ENCODE measurements around the gene HSPB9.
A peak's percentile ranks its signal among the peaks of the same experiment; 100 is the strongest.

HSPB9 gene

GRCh38 chr17:42101513-42102292, 20.9 kb upstream of the HSPB9 start:
- peak; percentile 47 for DNase-seq

GRCh38 chr17:42103221-42103954, 19.2 kb upstream of the HSPB9 start:
- no peak for DNase-seq

DNA sequence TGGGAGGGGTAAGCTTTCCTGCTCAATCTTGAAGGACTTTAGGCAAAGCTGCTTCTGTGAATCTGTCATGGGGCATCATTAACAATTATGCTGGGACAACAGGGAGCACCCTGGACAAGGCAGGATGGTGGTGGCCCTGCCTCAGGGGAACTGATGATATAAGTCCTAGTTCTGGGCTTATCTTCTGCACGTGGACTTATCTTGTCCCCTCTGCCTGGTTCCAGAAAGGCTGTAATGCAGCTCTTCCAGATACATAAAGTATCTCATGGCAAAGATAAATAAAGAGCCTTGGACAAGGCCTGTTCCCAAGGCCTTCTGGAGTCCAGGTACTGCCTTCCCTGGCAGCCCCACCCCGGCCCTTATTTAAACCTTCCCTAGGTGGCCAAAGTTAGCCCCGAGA, 18.3 kb upstream of the HSPB9 start:
- DNase-seq, result no peak

DNA sequence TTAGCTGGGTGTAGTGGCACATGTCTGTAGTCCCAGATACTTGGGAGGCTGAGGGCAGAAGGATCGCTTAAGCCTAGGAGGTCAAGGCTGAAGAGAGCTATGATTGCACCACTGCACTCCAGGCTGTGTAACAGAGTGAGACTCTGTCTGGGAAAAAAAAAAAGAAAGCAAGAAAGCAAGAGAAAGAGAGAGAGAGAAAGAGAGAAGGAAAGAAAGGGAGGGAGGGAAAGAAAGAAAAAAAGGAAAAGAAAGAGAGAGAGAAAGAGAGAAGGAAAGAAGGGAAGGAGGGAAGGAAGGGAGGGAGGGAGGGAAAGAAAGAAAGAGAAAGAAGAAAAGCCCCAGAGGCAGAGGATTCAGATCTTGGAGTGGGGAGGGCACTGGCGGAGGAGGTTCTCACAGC, 16.6 kb upstream of the HSPB9 start:
- DNase-seq, result no peak

- DNase-seq, result no peak
Observed at GRCh38 chr17:42107124-42107523, 15.5 kb upstream of the HSPB9 start.

GRCh38 chr17:42107597-42108576, 14.7 kb upstream of the HSPB9 start:
- DNase-seq, result peak; percentile 66

DNA sequence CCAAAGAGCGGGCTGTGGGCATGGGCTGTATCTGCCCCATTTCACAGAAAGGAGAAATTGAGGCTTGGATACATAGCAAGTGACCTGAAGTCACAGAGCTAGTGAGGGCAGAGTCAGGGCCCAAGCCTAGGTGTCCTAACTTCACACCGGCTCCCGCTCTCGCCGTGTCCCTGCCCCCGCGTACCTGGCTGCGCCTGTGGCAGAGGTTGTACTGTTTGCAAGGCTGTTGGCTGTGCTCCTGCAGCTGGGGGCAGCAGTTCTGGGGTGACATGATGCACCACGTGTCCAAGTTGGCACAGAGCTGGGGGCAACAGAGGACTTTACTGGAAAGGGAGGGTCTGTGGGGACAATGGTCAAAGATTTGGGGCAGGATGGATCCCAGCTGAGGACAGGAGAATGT, 13.5 kb upstream of the HSPB9 start:
- no peak for DNase-seq

DNA sequence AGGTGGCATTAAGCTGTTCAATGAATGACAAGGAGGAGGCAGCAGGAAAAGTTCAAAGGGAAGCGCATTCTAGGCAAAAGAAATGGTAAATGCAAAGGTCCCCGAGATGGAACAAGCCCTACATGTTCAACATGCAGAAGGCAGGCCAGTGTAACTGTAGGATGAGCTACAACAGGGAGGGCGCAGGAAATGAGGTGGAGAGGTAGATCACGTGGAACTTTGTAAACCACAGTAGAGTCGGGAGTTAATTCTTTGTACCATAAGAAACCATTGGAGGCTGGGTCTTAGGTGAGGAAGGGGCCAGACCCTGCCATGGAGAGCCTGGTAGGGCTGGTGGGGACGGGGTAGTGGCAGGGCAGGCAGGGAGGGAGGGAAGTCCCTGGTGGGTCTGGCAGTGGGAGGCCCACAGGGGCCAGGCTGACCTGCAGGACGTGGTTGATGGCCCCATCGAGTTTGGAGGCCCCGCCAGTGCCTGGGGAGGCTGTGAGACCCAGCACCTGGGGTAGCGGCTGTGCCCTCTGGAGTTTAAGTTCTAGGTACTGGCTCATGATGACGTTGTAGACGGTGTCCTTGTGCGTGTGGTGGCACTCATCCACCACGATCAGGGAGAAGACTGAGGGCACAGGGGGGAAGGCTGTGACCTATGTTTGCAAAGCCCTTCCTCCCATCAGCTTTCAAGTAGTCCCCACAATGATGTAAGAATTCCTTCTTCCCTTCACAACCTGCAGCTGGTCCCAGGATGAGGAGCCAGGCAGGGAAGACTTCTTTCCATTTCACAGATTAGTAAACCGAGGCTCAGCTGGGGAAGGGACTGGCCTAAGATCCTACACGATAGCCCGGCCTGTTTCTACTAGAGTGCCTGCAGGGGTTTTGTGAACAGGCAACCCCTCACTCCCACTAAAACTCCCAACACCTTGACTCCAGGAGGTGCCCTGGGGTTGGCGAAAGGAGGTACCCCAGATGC, 12.0 kb upstream of the HSPB9 start:
- no peak for DNase-seq

DNA sequence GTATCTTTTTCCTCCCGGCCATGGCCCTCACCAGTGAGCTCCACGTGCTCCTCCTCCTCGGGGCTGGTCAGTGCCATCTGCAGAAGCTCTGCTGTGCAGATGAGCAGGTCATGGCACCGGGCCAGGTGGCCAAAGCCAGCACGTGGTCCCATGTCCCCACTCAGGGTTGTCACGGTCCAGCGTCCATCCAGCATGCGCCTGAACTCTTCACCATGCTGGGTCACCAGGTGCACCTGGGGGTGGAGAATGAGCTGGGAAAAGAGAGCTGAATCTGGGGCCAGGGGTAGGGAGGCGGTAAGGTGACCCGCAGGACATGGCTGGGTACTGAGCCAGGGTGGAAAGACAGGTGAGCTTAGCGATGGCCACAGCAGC, 11.4 kb upstream of the HSPB9 start:
- peak; percentile 32 for DNase-seq

DNA sequence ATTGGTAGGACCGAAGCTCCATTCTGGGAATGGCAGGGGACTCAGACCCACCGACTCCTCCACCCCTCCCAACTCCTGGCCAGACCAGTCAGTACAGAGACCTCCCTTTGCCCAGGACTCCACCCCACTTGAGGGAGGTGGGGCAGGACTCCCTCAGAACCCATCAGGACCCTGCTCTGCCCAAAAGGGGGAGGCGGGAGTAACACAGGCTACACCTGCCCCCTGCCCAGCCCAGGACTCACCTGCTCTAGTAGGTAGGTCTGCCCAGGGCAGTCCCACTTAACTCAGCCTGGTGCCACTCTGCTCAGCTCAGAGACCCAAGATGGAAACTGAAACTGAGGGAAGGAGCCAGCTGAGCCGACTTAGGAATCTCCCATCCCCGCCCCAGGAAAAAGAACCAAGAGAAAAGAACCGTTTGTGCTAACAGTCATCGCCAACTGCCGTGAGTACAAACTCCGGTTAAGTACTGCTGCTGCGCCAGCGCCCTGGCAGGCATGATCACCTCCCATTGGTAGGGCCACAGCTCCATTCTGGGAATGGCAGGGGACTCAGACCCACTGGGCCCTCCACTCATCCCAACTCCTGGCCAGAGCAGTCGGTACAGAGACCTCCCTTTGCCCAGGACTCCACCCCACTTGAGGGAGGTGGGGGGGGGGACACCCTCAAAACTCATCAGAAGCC, 10.6 kb upstream of the HSPB9 start:
- no peak for DNase-seq

DNA sequence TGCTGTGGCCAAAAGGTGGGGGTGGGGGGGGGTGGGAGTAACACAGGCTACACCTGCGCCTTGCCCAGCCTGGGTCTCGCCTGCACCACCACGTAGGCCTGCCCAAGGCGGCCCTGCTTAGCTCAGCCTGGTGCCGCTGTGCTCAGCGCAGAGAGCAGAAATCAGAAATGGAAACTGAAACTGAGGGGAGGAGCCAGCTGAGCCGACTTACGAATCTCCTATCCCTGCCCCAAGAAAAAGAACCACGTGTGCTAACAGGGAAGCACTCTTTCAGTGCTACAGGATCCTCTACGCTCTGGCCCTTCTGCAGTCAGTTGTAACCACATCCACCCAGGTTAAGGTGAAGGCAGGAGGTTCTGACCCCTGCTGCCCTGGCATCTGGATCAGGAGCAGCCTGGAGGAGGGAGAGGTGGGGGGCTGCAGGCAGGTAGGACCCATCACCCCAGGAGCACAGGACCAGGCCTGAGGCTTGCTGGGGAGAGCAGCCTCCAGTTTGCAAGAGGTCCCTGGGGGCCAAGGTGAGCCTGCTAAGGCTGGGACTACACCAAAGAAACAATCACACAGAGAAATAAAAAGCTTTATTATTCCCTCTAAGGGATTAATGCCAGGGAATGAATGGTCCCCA, 9.9 kb upstream of the HSPB9 start, which contains the start of gene DHX58:
TSS of gene DHX58 (minus strand) at position 163 of the 625 bp plus-strand sequence. CDS start 822 bp downstream, outside the sequence.
- no peak for DNase-seq

DNA sequence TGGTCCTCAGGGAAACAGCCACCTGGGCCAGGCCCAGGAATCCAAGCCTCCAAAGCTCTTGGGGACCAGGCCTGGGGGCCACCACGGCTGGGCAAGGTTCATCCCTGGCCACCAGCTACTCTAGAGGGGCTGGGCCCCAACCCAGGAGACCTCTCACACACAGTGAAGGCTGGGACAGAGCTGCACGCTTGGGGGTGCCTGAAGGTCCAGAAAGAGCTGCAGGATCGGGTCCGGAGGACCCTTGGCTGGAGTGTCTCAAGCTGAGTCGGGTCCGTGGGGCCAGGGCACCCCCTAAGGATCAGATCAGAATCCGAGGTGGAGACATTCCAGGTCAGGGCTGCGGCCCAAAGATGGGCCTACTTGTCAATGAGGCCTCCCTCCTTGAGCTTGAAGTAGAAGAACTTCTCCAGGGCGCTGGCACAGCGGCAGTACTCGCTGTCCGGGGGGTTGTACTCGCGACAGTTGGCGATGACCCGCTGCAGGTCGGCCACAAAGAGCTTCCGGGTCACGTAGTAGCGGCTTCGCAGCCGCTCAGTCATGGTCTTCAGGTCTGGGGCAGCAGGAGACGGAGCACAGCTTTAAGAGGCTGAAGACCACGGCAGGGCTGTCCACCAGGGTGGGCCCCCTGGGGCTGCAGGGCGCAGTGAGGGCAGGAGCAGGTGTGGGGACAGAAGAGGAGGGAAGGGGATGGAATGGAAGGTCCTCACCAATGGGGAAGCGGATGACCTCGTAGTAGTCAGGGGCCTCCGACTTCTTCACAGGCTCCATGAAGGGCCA, 9.1 kb upstream of the HSPB9 start:
- DNase-seq, result no peak

GRCh38 chr17:42114118-42114517, 8.5 kb upstream of the HSPB9 start:
- no peak for DNase-seq

GRCh38 chr17:42116705-42117396, 5.8 kb upstream of the HSPB9 start:
- peak; percentile 75 for DNase-seq

- no peak for DNase-seq
Observed at GRCh38 chr17:42117397-42118125, 5.0 kb upstream of the HSPB9 start.

DNA sequence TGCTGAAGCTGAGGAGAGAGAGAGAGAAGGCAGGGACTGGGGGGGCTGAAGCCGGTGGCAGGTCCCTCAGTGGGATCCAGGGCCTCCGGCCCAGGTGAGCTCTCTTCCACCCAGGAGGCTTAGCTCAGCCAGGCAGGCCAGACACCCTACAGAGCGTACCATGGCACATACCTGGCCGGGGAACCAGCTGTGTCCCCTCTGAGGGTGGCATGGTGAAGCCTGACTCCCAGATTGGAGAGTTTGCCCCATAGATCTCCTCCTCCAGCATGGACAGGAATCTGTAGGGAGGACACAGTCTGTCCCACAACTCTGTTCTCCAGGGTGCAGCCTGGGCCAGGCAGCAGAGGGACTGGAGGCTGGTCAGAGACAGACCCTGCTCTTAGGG, 4.5 kb upstream of the HSPB9 start:
- DNase-seq, result no peak

GRCh38 chr17:42118545-42118944, 4.1 kb upstream of the HSPB9 start:
- DNase-seq, result peak; percentile 19

DNA sequence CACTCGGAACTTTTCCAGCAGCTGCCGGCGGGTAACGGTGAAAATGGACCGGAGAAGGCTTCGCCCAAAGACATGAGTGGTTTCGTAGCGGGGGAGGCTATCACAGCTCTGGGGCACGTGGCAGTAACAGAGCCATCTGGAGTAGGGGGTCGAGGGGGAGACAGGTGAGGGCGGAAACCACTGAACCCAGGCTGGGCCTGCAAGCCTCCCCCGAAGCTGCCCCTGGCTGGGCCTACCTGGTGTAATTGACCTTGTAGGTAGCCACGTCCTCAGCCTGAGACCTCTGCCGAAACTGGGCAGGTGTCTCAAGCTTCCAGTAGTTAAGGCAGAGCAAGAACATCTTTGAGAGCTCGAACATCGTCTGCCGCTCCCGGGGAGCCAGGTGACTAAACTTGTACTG, 3.3 kb upstream of the HSPB9 start:
- DNase-seq, result no peak

All from NCI-H146 (cell line).